GM21526 (cell line): ENCODE measurements around the gene BMP2K.

Experiments
- ATAC-seq: cut with Tn5 transposase; IDR thresholded peaks from one replicate; pipeline ENCODE4 v1.9.1; 2021; ENCODE audit warnings: moderate library complexity; ENCODE audit not compliant: unreplicated experiment, low FRiP score

Gene BMP2K

GRCh38 chr4:78922207-78922606, 146.1 kb downstream of the BMP2K start:
- no peak for ATAC-seq

- ATAC-seq, result no peak
These were observed 147.5 kb downstream of the BMP2K start for GRCh38 chr4:78923464-78924312.

GRCh38 chr4:78926826-78927225, 150.7 kb downstream of the BMP2K start:
- no peak for ATAC-seq

- ATAC-seq, result no peak
These were observed 152.7 kb downstream of the BMP2K start for GRCh38 chr4:78928835-78929234.

- ATAC-seq, result no peak
These were observed 154.0 kb downstream of the BMP2K start for GRCh38 chr4:78930016-78930629.

- ATAC-seq, result no peak
These were observed 160.8 kb downstream of the BMP2K start for GRCh38 chr4:78936989-78937388.

GRCh38 chr4:78937837-78938236, 161.7 kb downstream of the BMP2K start:
- ATAC-seq, result no peak

GRCh38 chr4:78938474-78938867, 162.3 kb downstream of the BMP2K start:
- no peak for ATAC-seq

GRCh38 chr4:78938868-78939666, 162.9 kb downstream of the BMP2K start, which contains the start of gene PAQR3:
Gene PAQR3 (minus strand): TSS chr4:78939438. CDS start chr4:78939224, 214 bp downstream.
- ATAC-seq, result peak; percentile 98

GRCh38 chr4:78939667-78940008, 163.5 kb downstream of the BMP2K start:
- peak; percentile 20 for ATAC-seq

- ATAC-seq, result no peak
These were observed 164.6 kb downstream of the BMP2K start for GRCh38 chr4:78940752-78941151.

- ATAC-seq, result no peak
These were observed 168.2 kb downstream of the BMP2K start for GRCh38 chr4:78944381-78944780.

GRCh38 chr4:78945651-78946179, 169.6 kb downstream of the BMP2K start:
- ATAC-seq, result no peak

GRCh38 chr4:78949735-78950134, 173.6 kb downstream of the BMP2K start:
- ATAC-seq, result no peak

- peak; percentile 72 for ATAC-seq
These were observed 175.8 kb downstream of the BMP2K start for GRCh38 chr4:78951862-78952472.

- no peak for ATAC-seq
These were observed 177.1 kb downstream of the BMP2K start for GRCh38 chr4:78953231-78953630.

- no peak for ATAC-seq
These were observed 177.9 kb downstream of the BMP2K start for GRCh38 chr4:78953769-78954666.

GRCh38 chr4:78956975-78957374, 180.8 kb downstream of the BMP2K start:
- no peak for ATAC-seq

- no peak for ATAC-seq
These were observed 184.8 kb downstream of the BMP2K start for GRCh38 chr4:78960926-78961325.
